ENCODE measurements around the gene ACBD4. TPM values are rescaled to one million over a fixed set of nuclear protein-coding genes. Genes with fewer than 3 reads are reported as not detected.

The ACBD4 gene
- total and polyA plus RNA-seq, 10 of the 15 experiments (the other 5 are each of a cell fraction or from before 2014, with no cell fraction given), result 0.20 to 13.8 (median 6.9) TPM

DNA sequence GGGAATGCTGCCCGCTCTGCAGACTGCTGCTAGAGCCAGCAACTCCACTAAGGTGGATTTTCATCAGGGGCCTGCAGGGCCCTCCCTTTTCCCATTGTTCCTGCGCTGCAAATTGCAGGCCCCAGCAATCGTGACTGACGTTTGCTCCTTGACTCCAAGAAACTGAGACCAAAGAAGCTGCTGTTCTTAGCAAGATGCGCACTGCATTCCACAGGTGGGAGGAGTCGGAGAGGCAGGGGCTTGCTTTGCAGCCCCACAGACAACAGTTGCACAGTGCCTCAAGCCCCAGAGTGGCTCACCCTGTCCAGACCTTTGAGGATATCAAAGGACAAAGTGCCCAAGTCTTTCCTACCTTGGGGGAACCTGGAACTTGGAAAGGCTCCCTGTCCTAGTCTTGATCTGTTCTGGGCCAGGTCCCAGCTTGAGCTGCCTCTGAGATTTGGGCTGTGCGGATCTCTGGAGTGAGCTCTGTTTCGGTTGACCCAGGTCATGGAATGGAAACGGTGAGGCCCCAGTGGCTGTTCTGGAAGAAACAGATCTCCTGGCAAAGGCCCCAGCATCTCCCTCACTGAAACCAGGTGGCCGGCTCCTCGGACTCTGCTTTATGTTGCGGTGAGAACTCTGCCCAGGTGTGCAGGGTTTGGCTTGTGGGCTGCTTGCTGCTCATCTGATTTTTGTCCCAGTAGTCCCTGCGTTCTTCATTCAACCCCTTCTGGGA, 28.0 kb upstream of the ACBD4 start:
- peaks cover 11% of the 10 kb centered on the region; the same call in 1 of the 2 replicates for H3K4me1 ChIP-seq (ENCODE audit: control insufficient read depth, insufficient read depth, low read length)
- H3K9me3 ChIP-seq (replicated peaks; ENCODE audit: control insufficient read depth, insufficient read depth, low read length), result no peaks in the 10 kb centered on the region
- no peak for ATAC-seq
- no peak overlapping the region for H3K4me3 ChIP-seq
- H3K27ac ChIP-seq (ENCODE audit: control insufficient read depth, insufficient read depth), result no peak overlapping the region
- peaks cover 3% of the 10 kb centered on the region; the same call in 1 of the 2 replicates for H4K20me1 ChIP-seq (ENCODE audit: control insufficient read depth, insufficient read depth)
- WGBS (ENCODE audit: insufficient coverage, insufficient replicate concordance, low lambda C conversion rate, missing lambda C conversion rate), result 96% methylated on average over 13 of the region's 13 CpGs
- peaks cover 41 to 49% of the 10 kb centered on the region in 2 experiments for H3K36me3 ChIP-seq (ENCODE audit: control insufficient read depth in 2 of 2, insufficient read depth in 2 of 2, low read length in 1 of 2)
- no peak overlapping the region for H2AFZ ChIP-seq (ENCODE audit: control insufficient read depth, low read depth, low read length)
- H3K79me2 ChIP-seq (ENCODE audit: control insufficient read depth, insufficient read depth, low read length), result no peaks in the 10 kb centered on the region
- ChIA-PET CTCF (interaction anchor here (0.6 to 2.6 kb wide), 3 partner anchors 8 to 276 kb away, joined by 3 to 10 read pairs (median 7); no protein-coding TSS in a partner anchor), SMC1A (ENCODE audit: uncharacterized antibody, unreplicated experiment) (no interaction called here), POLR2A (no interaction called here), RAD21 (ENCODE audit: unreplicated experiment) (no interaction called here)
- TF ChIP-seq PML (IDR thresholded peaks at IDR 0.05; ENCODE audit: low read length) (no peak), NR2C2 (IDR thresholded peaks at IDR 0.05; ENCODE audit: borderline replicate concordance, control insufficient read depth, insufficient read length, low read depth) (no peak), SPI1 (IDR thresholded peaks at IDR 0.05; ENCODE audit: borderline replicate concordance, insufficient read depth, low read depth, low read length) (no peak), RB1 (IDR thresholded peaks at IDR 0.05; ENCODE audit: borderline replicate concordance) (no peak)
- TF ChIP-seq, protein P1, sequence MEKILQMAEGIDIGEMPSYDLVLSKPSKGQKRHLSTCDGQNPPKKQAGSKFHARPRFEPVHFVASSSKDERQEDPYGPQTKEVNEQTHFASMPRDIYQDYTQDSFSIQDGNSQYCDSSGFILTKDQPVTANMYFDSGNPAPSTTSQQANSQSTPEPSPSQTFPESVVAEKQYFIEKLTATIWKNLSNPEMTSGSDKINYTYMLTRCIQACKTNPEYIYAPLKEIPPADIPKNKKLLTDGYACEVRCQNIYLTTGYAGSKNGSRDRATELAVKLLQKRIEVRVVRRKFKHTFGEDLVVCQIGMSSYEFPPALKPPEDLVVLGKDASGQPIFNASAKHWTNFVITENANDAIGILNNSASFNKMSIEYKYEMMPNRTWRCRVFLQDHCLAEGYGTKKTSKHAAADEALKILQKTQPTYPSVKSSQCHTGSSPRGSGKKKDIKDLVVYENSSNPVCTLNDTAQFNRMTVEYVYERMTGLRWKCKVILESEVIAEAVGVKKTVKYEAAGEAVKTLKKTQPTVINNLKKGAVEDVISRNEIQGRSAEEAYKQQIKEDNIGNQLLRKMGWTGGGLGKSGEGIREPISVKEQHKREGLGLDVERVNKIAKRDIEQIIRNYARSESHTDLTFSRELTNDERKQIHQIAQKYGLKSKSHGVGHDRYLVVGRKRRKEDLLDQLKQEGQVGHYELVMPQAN (conservative IDR thresholded peaks at IDR 0.05), result no peak
- FAIRE-seq, result no peak
- no peak for DNase-seq (ENCODE audit: low read depth, low spot score)
- H3K9ac ChIP-seq (ENCODE audit: control insufficient read depth, insufficient read depth, low read length), result no peak overlapping the region
- H3K4me2 ChIP-seq (ENCODE audit: control insufficient read depth, insufficient read depth), result no peak overlapping the region
- H3K27me3 ChIP-seq (replicated peaks in 1 of 2; ENCODE audit: control insufficient read depth in 2 of 2, insufficient read depth in 2 of 2, low read length in 1 of 2), result no peaks in the 10 kb centered on the region
- BruUV-seq (replicated peaks), result no TSS peak
- intact Hi-C loops (cut with micrococcal nuclease; ENCODE audit: unreplicated experiment), result no loop called here
- in situ Hi-C loops (cut with MboI), result loop anchor here (10.0 kb wide), 1 partner anchor 183 kb away; no protein-coding TSS in a partner anchor

Data from GM12878 (cell line).